B cell (primary cell): ENCODE measurements around the gene RFC2. TPM values are rescaled to one million over a fixed set of nuclear protein-coding genes. Genes with fewer than 3 reads are reported as not detected.

Experiments used
- ATAC-seq: fragments of 200-7000 bp; cut with Tn5 transposase; one replicate; pipeline ENCODE4 v1.10.0; 2021; ENCODE audit warnings: low read depth, mild to moderate bottlenecking, moderate number of reproducible peaks, moderate library complexity
- CTCF ChIA-PET: fragments of 350-600 bp; sonication (Branson Sonifier 250); formaldehyde crosslinking; loops from one replicate; lab custom pipeline; 2021; ENCODE audit warnings: antibody characterized with exemption, inconsistent platforms; lab: Charles Lee
- POLR2A ChIA-PET: fragments of 350-600 bp; sonication (Branson Sonifier 250); formaldehyde crosslinking; loops from one replicate; lab custom pipeline; 2021; ENCODE audit warnings: antibody characterized with exemption; lab: Charles Lee
- DNase-seq: peaks from one replicate; pipeline ENCODE4 v3.0.0; 2013
- H2AFZ ChIP-seq: 2 replicates; pipeline ENCODE4 v1.6.1; 2012; ENCODE audit warnings: mild to moderate bottlenecking, low read depth, low read length; ENCODE audit not compliant: insufficient read depth, poor library complexity, severe bottlenecking
- H3K27ac ChIP-seq, 2 donors: 1 replicate in 1 of 2; 2 replicates in 1 of 2; pipeline ENCODE4 v1.5.1; 2012 to 2013; ENCODE audit warnings: low read length in 2 of 2, mild to moderate bottlenecking in 2 of 2, moderate library complexity in 1 of 2
- H3K27me3 ChIP-seq, 4 experiments: fragments of 200-600 bp in 1 of 4; sonication (generic) in 1 of 4; replicated peaks in 1 of 4; 1 replicate in 2 of 4; 2 replicates in 2 of 4; pipeline versions ENCODE4 v1.6.1 to v1.7.0; 2013 to 2016; ENCODE audit warnings: low read length in 3 of 4, mild to moderate bottlenecking in 2 of 4, mixed read lengths in 1 of 4, moderate library complexity in 1 of 4; ENCODE audit not compliant: insufficient read depth in 4 of 4, control insufficient read depth in 3 of 4; ENCODE audit errors: control extremely low read depth in 1 of 4
- H3K36me3 ChIP-seq, 2 experiments: replicated peaks in 1 of 2; 1 replicate in 1 of 2; 2 replicates in 1 of 2; pipeline versions ENCODE4 v1.6.1 to v1.7.1; 2013; ENCODE audit warnings: low read length in 1 of 2; ENCODE audit not compliant: insufficient read depth in 2 of 2, control insufficient read depth in 1 of 2; ENCODE audit errors: control extremely low read depth in 1 of 2, extremely low read depth in 1 of 2
- H3K4me1 ChIP-seq, 2 donors: fragments of 200-600 bp in 1 of 2; sonication (generic) in 1 of 2; 1 replicate in 1 of 2; 2 replicates in 1 of 2; pipeline versions ENCODE4 v1.5.1 to v1.6.1; 2013 to 2017; ENCODE audit warnings: low read length in 2 of 2; ENCODE audit not compliant: control insufficient read depth in 2 of 2, insufficient read depth in 2 of 2
- H3K4me2 ChIP-seq: replicated peaks from 2 replicates; pipeline ENCODE3; 2012; ENCODE audit warnings: mild to moderate bottlenecking, low read depth, low read length; ENCODE audit not compliant: poor library complexity, severe bottlenecking
- H3K4me3 ChIP-seq, 5 experiments: fragments of 200-600 bp in 1 of 5; sonication (generic) in 1 of 5; 1 replicate in 3 of 5; 2 replicates in 2 of 5; pipeline versions ENCODE4 v1.5.1 to v1.7.0; 2011 to 2016; ENCODE audit warnings: low read length in 4 of 5, mild to moderate bottlenecking in 4 of 5, low read depth in 2 of 5, control low read depth in 1 of 5, moderate library complexity in 1 of 5; ENCODE audit not compliant: insufficient read depth in 1 of 5; ENCODE audit errors: control extremely low read depth in 1 of 5, extremely low read depth in 1 of 5
- H3K79me2 ChIP-seq: fragments of 200-600 bp; sonication (generic); one replicate; pipeline ENCODE4 v1.6.0; 2016; ENCODE audit warnings: low read length; ENCODE audit not compliant: control insufficient read depth, insufficient read depth
- H3K9ac ChIP-seq: fragments of 200-600 bp; sonication (generic); 2 replicates; pipeline ENCODE4 v1.6.1; 2017; ENCODE audit warnings: mild to moderate bottlenecking, low read length, moderate library complexity
- H3K9me3 ChIP-seq, 3 donors: one replicate each; pipeline versions ENCODE4 v1.6.1 to v1.7.1; 2013; ENCODE audit warnings: low read length in 2 of 3; ENCODE audit not compliant: control insufficient read depth in 2 of 3, insufficient read depth in 1 of 3; ENCODE audit errors: control extremely low read depth in 1 of 3
- H4K20me1 ChIP-seq: 2 replicates; pipeline ENCODE4 v1.6.0; 2012; ENCODE audit warnings: mild to moderate bottlenecking, low read length; ENCODE audit not compliant: insufficient read depth, control insufficient read depth, poor library complexity, severe bottlenecking
- H3K27ac Mint-ChIP-seq: one replicate; pipeline ENCODE4 v1.8.0; 2021; ENCODE audit warnings: mixed read lengths
- H3K27me3 Mint-ChIP-seq: one replicate; pipeline ENCODE4 v1.8.0; 2021; ENCODE audit warnings: mixed read lengths
- H3K4me1 Mint-ChIP-seq: one replicate; pipeline ENCODE4 v1.8.0; 2021; ENCODE audit warnings: mixed read lengths
- H3K4me3 Mint-ChIP-seq: one replicate; pipeline ENCODE4 v1.8.0; 2021; ENCODE audit warnings: mixed read lengths
- H3K9me3 Mint-ChIP-seq: one replicate; pipeline ENCODE4 v1.8.0; 2022; ENCODE audit warnings: mixed read lengths; ENCODE audit not compliant: insufficient read depth
- EZH2 ChIP-seq: IDR thresholded peaks from 2 replicates; pipeline ENCODE4 v1.6.1; 2012; ENCODE audit warnings: borderline replicate concordance, low read depth, mild to moderate bottlenecking, moderate library complexity, low read length; ENCODE audit not compliant: insufficient read depth, poor library complexity, severe bottlenecking
- WGBS: methylation state at CpG from one replicate; pipeline ENCODE4 v1.1.5; 2013; ENCODE audit warnings: missing lambda C conversion rate; ENCODE audit not compliant: insufficient coverage; 5-methylcytosine and 5-hydroxymethylcytosine counted together
- intact Hi-C: fragments of 100-400 bp; cut with micrococcal nuclease; formaldehyde crosslinking; loops from one replicate; pipeline ENCODE4 v1.10.0; 2022
- polyA plus RNA-seq: library from polyadenylated mRNA; depleted of rRNA; stranded (reverse); fragments of >200 nt; gene quantifications from 2 replicates; pipeline ENCODE4 v1.2.3, GENCODE V29; 2012
- total RNA-seq, 2 donors: library from RNA; stranded (reverse); fragments of 120-200 nt in 1 of 2; gene quantifications; 1 replicate in 1 of 2; 2 replicates in 1 of 2; pipeline versions ENCODE4 v1.2.3 to v1.2.4, GENCODE V29; 2013 to 2022
- TF ChIP-seq, protein P1 (sequence below): fragments of 200-600 bp; IDR thresholded peaks from one replicate; pipeline ENCODE4 v1.8.0; 2022; ENCODE audit warnings: antibody characterized with exemption, mild to moderate bottlenecking

The RFC2 gene
- total and polyA plus RNA-seq, 2 donors (not counting 1 experiment from before 2014, with no cell fraction given), result 20.2 to 36.4 TPM

DNA sequence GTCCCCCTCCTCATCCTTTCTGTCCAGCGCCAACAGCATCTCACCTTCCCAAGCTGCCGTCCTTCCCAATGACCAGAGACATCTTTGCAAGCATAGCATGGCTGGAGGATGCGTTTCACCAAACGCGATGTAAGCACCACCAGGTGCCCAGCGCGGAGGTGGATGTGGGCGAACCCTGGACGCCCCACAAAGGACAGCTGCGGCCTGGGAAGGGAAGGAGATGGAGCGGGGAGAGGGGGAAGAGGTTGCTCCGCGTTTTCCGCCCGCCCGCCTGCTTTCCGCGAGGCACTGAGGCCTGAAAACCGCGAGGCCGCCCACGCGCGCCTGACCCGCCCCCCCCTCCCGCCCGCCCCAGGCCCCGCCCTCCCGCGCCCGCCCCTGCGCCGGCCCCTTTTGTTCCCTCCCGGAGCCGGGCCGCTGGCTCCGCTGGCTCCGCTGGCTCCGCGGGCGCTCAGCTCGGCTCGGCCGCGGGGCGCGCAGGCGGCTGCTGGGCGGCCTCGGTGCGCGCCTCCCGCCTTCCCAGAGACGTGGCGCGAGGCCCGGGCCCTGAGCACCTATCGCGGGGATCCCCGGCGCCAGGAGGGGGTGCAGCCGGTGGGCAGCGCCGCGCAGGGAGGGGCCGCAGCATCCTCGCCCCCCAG is 34.9 kb upstream of the RFC2 start, which contains the start of gene CLIP2:
TSS of gene CLIP2 (plus strand) at position 390 of the 641 bp plus-strand sequence. CDS start 28,140 bp downstream, outside the sequence.
- peak within 1 kb of the TSS; percentile 77 for H3K9ac ChIP-seq
- Mint-ChIP-seq H3K27ac (peak within 1 kb of the TSS; percentile 93), H3K27me3 (no peaks in the 10 kb centered on the region), H3K9me3 (no peaks in the 10 kb centered on the region), H3K4me1 (peaks cover 58% of the 10 kb centered on the region), H3K4me3 (peak within 1 kb of the TSS; percentile 96)
- WGBS, result 1% methylated on average over 51 of the region's 67 CpGs
- H3K36me3 ChIP-seq, result no peaks in the 10 kb centered on the region
- peak within 1 kb of the TSS; percentile 34 to 73 (median 61) for H3K4me3 ChIP-seq
- peaks cover 32 to 47% of the 10 kb centered on the region in 2 donors for H3K4me1 ChIP-seq
- peak within 1 kb of the TSS; percentile 79 for H2AFZ ChIP-seq
- intact Hi-C loops, result loop anchor here (1.0 kb wide), 2 partner anchors 35 to 80 kb away; partner anchors contain the start of gene RFC2
- H3K27me3 ChIP-seq, result no peaks in the 10 kb centered on the region
- H3K9me3 ChIP-seq, result no peaks in the 10 kb centered on the region
- ATAC-seq, result peak; percentile 74
- CTCF ChIA-PET, result interaction anchor here (0.8 to 7.0 kb wide), 6 partner anchors 9 to 112 kb away, joined by 3 to 56 read pairs (median 4); partner anchors contain the start of gene RFC2
- DNase-seq, result peak; percentile 85
- POLR2A ChIA-PET, result interaction anchor here (0.5 to 4.2 kb wide), 4 partner anchors 18 to 83 kb away, joined by 3 to 34 read pairs (median 8); no protein-coding TSS in a partner anchor
- TF ChIP-seq EZH2, result no peak
- TF ChIP-seq, protein P1, sequence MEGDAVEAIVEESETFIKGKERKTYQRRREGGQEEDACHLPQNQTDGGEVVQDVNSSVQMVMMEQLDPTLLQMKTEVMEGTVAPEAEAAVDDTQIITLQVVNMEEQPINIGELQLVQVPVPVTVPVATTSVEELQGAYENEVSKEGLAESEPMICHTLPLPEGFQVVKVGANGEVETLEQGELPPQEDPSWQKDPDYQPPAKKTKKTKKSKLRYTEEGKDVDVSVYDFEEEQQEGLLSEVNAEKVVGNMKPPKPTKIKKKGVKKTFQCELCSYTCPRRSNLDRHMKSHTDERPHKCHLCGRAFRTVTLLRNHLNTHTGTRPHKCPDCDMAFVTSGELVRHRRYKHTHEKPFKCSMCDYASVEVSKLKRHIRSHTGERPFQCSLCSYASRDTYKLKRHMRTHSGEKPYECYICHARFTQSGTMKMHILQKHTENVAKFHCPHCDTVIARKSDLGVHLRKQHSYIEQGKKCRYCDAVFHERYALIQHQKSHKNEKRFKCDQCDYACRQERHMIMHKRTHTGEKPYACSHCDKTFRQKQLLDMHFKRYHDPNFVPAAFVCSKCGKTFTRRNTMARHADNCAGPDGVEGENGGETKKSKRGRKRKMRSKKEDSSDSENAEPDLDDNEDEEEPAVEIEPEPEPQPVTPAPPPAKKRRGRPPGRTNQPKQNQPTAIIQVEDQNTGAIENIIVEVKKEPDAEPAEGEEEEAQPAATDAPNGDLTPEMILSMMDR, result no peak
- H3K4me2 ChIP-seq, result peak within 1 kb of the TSS; percentile 99
- H4K20me1 ChIP-seq, result peaks cover 6% of the 10 kb centered on the region
- H3K79me2 ChIP-seq, result peaks cover 45% of the 10 kb centered on the region
- H3K27ac ChIP-seq, result peak within 1 kb of the TSS; percentile 29 to 62
